ENCODE results near the gene SEPHS2.

GRCh38 chr16:30459456-30459855, 13.8 kb upstream of the SEPHS2 start:
- TF ChIP-seq SMC3 (IDR thresholded peaks at IDR 0.05) (no peak), MAX (IDR thresholded peaks at IDR 0.05) (no peak), POLR2A (IDR thresholded peaks at IDR 0.05; ENCODE audit: low read length) (no peak), CTCF (IDR thresholded peaks at IDR 0.05) (no peak), USF2 (IDR thresholded peaks at IDR 0.05) (no peak), KDM5A (IDR thresholded peaks at IDR 0.05) (no peak), CHD2 (IDR thresholded peaks at IDR 0.05; ENCODE audit: low read length, partially characterized antibody) (no peak), MAZ (IDR thresholded peaks at IDR 0.05; ENCODE audit: borderline replicate concordance, low read depth, low read length) (no peak), CBX2 (IDR thresholded peaks at IDR 0.05; ENCODE audit: borderline replicate concordance, low read depth) (no peak)
